ENCODE data around the gene SIAH3.

DNA sequence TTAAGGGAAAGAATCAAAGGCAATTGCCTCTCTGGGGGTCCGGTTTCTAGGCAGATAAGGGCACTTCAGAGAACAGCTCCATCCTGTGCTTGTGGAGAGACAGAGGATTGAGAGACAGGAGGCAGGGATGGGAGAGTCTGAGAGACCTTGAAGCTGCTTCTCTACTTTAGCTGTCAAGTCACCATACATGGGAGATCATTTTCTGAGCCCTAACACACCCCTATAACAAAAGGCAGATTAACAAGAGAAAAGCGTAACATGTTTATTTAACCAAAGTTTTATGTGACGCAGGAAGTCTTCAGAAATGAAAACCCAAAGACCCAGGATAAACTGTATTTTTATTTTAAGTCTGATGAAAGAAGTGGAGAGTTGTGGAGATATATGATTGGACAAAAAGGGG, 101.0 kb downstream of the SIAH3 start:
- TF ChIP-seq CTCF (IDR thresholded peaks at IDR 0.05; ENCODE audit: low read depth, low read length, missing input control) (no peak), GABPA (IDR thresholded peaks at IDR 0.05 in 1 of 2, conservative IDR thresholded peaks at IDR 0.05 in 1 of 2) (no peak), NR2F2 (IDR thresholded peaks at IDR 0.05) (no peak), FOXA1 (IDR thresholded peaks at IDR 0.05) (no peak), TAF1 (conservative IDR thresholded peaks at IDR 0.05) (no peak), SP1 (IDR thresholded peaks at IDR 0.05) (no peak), YY1 (IDR thresholded peaks at IDR 0.05) (no peak), ATF3 (IDR thresholded peaks at IDR 0.05) (no peak), RAD21 (IDR thresholded peaks at IDR 0.05) (no peak), EGR1 (IDR thresholded peaks at IDR 0.05; ENCODE audit: low read depth in 2 of 2) (no peak), RXRA (IDR thresholded peaks at IDR 0.05) (no peak), JUND (IDR thresholded peaks at IDR 0.05) (no peak)
- TF ChIP-seq, protein P1, sequence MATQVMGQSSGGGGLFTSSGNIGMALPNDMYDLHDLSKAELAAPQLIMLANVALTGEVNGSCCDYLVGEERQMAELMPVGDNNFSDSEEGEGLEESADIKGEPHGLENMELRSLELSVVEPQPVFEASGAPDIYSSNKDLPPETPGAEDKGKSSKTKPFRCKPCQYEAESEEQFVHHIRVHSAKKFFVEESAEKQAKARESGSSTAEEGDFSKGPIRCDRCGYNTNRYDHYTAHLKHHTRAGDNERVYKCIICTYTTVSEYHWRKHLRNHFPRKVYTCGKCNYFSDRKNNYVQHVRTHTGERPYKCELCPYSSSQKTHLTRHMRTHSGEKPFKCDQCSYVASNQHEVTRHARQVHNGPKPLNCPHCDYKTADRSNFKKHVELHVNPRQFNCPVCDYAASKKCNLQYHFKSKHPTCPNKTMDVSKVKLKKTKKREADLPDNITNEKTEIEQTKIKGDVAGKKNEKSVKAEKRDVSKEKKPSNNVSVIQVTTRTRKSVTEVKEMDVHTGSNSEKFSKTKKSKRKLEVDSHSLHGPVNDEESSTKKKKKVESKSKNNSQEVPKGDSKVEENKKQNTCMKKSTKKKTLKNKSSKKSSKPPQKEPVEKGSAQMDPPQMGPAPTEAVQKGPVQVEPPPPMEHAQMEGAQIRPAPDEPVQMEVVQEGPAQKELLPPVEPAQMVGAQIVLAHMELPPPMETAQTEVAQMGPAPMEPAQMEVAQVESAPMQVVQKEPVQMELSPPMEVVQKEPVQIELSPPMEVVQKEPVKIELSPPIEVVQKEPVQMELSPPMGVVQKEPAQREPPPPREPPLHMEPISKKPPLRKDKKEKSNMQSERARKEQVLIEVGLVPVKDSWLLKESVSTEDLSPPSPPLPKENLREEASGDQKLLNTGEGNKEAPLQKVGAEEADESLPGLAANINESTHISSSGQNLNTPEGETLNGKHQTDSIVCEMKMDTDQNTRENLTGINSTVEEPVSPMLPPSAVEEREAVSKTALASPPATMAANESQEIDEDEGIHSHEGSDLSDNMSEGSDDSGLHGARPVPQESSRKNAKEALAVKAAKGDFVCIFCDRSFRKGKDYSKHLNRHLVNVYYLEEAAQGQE (IDR thresholded peaks at IDR 0.05): no peak
- TF ChIP-seq, protein P2, sequence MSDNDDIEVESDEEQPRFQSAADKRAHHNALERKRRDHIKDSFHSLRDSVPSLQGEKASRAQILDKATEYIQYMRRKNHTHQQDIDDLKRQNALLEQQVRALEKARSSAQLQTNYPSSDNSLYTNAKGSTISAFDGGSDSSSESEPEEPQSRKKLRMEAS (IDR thresholded peaks at IDR 0.05): no peak

All from liver (tissue), 3 donors.